ENCODE measurements around the gene VWA8. TPM values are rescaled to one million over a fixed set of nuclear protein-coding genes. Genes with fewer than 3 reads are reported as not detected.
"Not testable (repeated sequence)": the region's sequence is repeated elsewhere in the genome, so short reads cannot be mapped to it uniquely, and the experiment has no call there.

VWA8 gene
- total and polyA plus RNA-seq, 2 of the 8 experiments (the other 6 are each of a cell fraction or from before 2014, with no cell fraction given) = 5.9 to 19.6 TPM

- not testable (repeated sequence) for H3K4me1 ChIP-seq (replicated peaks in 1 of 4; ENCODE audit: control insufficient read depth in 3 of 4, insufficient read depth in 4 of 4, low read length in 3 of 4); H4K91ac ChIP-seq (replicated peaks; ENCODE audit: insufficient read length, low read length); H4K20me1 ChIP-seq (replicated peaks in 1 of 2; ENCODE audit: control insufficient read depth in 1 of 2, insufficient read depth in 2 of 2, low read length in 2 of 2); FAIRE-seq; H3K27ac ChIP-seq (ENCODE audit: low read depth, low read length); H3K36me3 ChIP-seq (ENCODE audit: control insufficient read depth in 2 of 4, insufficient read depth in 4 of 4, low read length in 3 of 4); H3K79me2 ChIP-seq (ENCODE audit: control insufficient read depth in 1 of 2, insufficient read depth in 2 of 2, low read length in 2 of 2); H3K27me3 ChIP-seq (replicated peaks in 1 of 4; ENCODE audit: control insufficient read depth in 3 of 4, extremely low read depth in 1 of 4, insufficient read depth in 3 of 4, low read length in 3 of 4); H3K56ac ChIP-seq (replicated peaks; ENCODE audit: insufficient read length, low read depth, low read length); H2BK5ac ChIP-seq (ENCODE audit: low read depth, low read length); H3K23ac ChIP-seq (ENCODE audit: insufficient read length); DNase-seq (ENCODE audit: low read depth in 1 of 2, low spot score in 2 of 2); H2BK20ac ChIP-seq (ENCODE audit: low read length); H3K4me3 ChIP-seq (ENCODE audit: extremely low read depth in 1 of 4, insufficient read depth in 2 of 4, low read depth in 3 of 4, low read length in 4 of 4); H3K18ac ChIP-seq (ENCODE audit: extremely low read depth, low read length); H3K23me2 ChIP-seq (ENCODE audit: low read depth, low read length); H2BK15ac ChIP-seq (ENCODE audit: low read length); H4K5ac ChIP-seq (ENCODE audit: insufficient read length, low read depth, low read length); H3K9ac ChIP-seq (replicated peaks in 1 of 4; ENCODE audit: extremely low read depth in 1 of 4, low read depth in 3 of 4, low read length in 3 of 4); H3K14ac ChIP-seq (ENCODE audit: insufficient read length); H2BK120ac ChIP-seq (replicated peaks; ENCODE audit: low read depth, low read length); H3K79me1 ChIP-seq (ENCODE audit: low read depth, low read length); H2AFZ ChIP-seq (ENCODE audit: low read length); H4K8ac ChIP-seq (ENCODE audit: extremely low read depth, insufficient read depth, low read length); H3K9me3 ChIP-seq (ENCODE audit: insufficient read depth in 2 of 2, low read depth in 1 of 2, low read length in 1 of 2); H3K4ac ChIP-seq (replicated peaks; ENCODE audit: insufficient read length, low read depth, low read length); H3K4me2 ChIP-seq (ENCODE audit: insufficient read depth in 1 of 2, low read depth in 2 of 2, low read length in 2 of 2); H2AK5ac ChIP-seq (ENCODE audit: low read depth, low read length)
- CTCF ChIA-PET (ENCODE audit: partially characterized antibody) = interaction anchor here (0.6 to 7.6 kb wide), 8 partner anchors 9 to 569 kb away, joined by 3 to 56 read pairs (median 4); no protein-coding TSS in a partner anchor
- 89% methylated on average over 10 of the region's 10 CpGs; no CpG with 5 or more reads in 1 of the 2 experiments for WGBS, 2 experiments (ENCODE audit: extremely low coverage in 1 of 2, insufficient coverage in 1 of 2, insufficient read length in 1 of 2, insufficient replicate concordance in 2 of 2, low coverage in 1 of 2, low lambda C conversion rate in 2 of 2, missing lambda C conversion rate in 1 of 2)
- peak overlapping the region; percentile 65; the same call in 1 of the 2 replicates for H2BK12ac ChIP-seq (ENCODE audit: low read depth, low read length)
- POLR2A ChIA-PET (ENCODE audit: partially characterized antibody) = interaction anchor here (0.6 kb wide), 1 partner anchor 261 kb away, joined by 4 read pairs; no protein-coding TSS in a partner anchor
Observed at GRCh38 chr13:41647699-41648313, 313.1 kb downstream of the VWA8 start.
